Tibial artery (tissue), 4 donors: ENCODE data around the gene ARNT2.
"Not testable (repeated sequence)": the region's sequence is repeated elsewhere in the genome, so short reads cannot be mapped to it uniquely, and the experiment has no call there.

ENCODE experiments used
- DNase-seq, 2 donors: peaks; one replicate each; pipeline ENCODE4 v3.0.0-alpha.2; 2019
- H3K27ac ChIP-seq, 2 donors: fragments of 200-600 bp; sonication (generic) in 1 of 2; 1 replicate in 1 of 2; 2 replicates in 1 of 2; pipeline ENCODE4 v1.5.1; 2018 to 2019; ENCODE audit warnings: mild to moderate bottlenecking in 1 of 2
- H3K27me3 ChIP-seq, 2 donors: fragments of 200-600 bp; sonication (generic) in 1 of 2; one replicate each; pipeline versions ENCODE4 v1.5.1 to v1.6.0; 2016 to 2019
- H3K36me3 ChIP-seq, 3 donors: fragments of 200-600 bp; sonication (generic) in 2 of 3; one replicate each; pipeline ENCODE4 v1.5.1; 2016 to 2019; ENCODE audit warnings: mild to moderate bottlenecking in 2 of 3
- H3K4me1 ChIP-seq, 4 donors: fragments of 200-600 bp; sonication (generic) in 2 of 4; 1 replicate in 3 of 4; 2 replicates in 1 of 4; pipeline ENCODE4 v1.5.1; 2016 to 2019
- H3K4me3 ChIP-seq, 2 donors: fragments of 200-600 bp; sonication (generic) in 1 of 2; 1 replicate in 1 of 2; 2 replicates in 1 of 2; pipeline ENCODE4 v1.5.1; 2018 to 2019; ENCODE audit warnings: mild to moderate bottlenecking in 2 of 2
- H3K9me3 ChIP-seq, 3 donors: fragments of 200-600 bp; sonication (generic) in 1 of 3; one replicate each; pipeline ENCODE4 v1.5.1; 2016 to 2019
- CTCF ChIP-seq, 2 experiments: fragments of 200-600 bp in 1 of 2; fragments of 450-650 bp in 1 of 2; IDR thresholded peaks; one replicate each; pipeline ENCODE4 v1.5.1; 2017 to 2019; ENCODE audit warnings: antibody characterized with exemption in 2 of 2, mild to moderate bottlenecking in 1 of 2, moderate library complexity in 1 of 2
- intact Hi-C: fragments of 100-400 bp; cut with DNase I; formaldehyde crosslinking; loops from one replicate; pipeline ENCODE4 v1.15.0; 2023; ENCODE audit warnings: low total_unique reads

The ARNT2 gene

GRCh38 chr15:80507638-80508316 lies 103.6 kb downstream of the ARNT2 start:
- intact Hi-C loops, result no loop called here
- Histone ChIP-seq H3K4me3 (no peak overlapping the region), H3K36me3 (peaks cover 0 to 22% (median 5%) of the 10 kb centered on the region in 3 donors), H3K27me3 (no peaks in the 10 kb centered on the region), H3K9me3 (no peaks in the 10 kb centered on the region), H3K4me1 (peaks cover 0 to 8% (median 3%) of the 10 kb centered on the region in 4 donors), H3K27ac (no peak overlapping the region)
- no peak for DNase-seq
- TF ChIP-seq CTCF (IDR thresholded peaks at IDR 0.05), result no peak

DNA sequence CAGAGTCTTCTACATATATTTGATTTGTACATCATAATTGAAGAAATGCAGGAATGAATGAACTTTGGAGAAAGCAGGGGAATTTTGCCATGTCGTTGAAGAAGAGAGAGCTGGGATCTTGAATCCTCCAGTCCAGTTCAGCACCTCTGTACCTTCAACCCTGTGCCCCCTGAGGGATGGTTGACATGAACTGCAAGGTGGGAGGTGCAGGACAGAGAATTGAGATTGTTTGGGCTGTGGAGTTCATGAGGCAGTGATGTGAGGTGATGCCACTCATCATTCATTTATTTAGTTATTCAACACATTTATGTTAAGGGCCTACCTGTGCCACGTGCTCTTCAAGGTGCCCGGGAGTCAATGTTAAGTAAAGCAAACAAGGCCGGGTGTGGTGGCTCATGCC lies 104.6 kb downstream of the ARNT2 start:
- TF ChIP-seq CTCF (IDR thresholded peaks at IDR 0.05), result no peak
- H3K27me3 ChIP-seq, result no peaks in the 10 kb centered on the region

GRCh38 chr15:80509800-80510199 lies 105.6 kb downstream of the ARNT2 start:
- intact Hi-C loops, result no loop called here
- no peak for DNase-seq
- no peak for TF ChIP-seq CTCF (IDR thresholded peaks at IDR 0.05)
- no peaks in the 10 kb centered on the region for H3K27me3 ChIP-seq
- peaks cover 0 to 9% (median 8%) of the 10 kb centered on the region in 4 donors for H3K4me1 ChIP-seq
- no peak overlapping the region for H3K4me3 ChIP-seq
- no peak overlapping the region for H3K27ac ChIP-seq
- no peaks in the 10 kb centered on the region for H3K9me3 ChIP-seq
- H3K36me3 ChIP-seq, result peaks cover 5 to 13% (median 6%) of the 10 kb centered on the region in 3 donors

More for the DNA sequence above, 104.6 kb downstream of the ARNT2 start:
- H3K4me1 ChIP-seq, result peaks cover 0 to 8% (median 7%) of the 10 kb centered on the region in 4 donors
- H3K36me3 ChIP-seq, result peaks cover 0 to 15% (median 5%) of the 10 kb centered on the region in 3 donors
- no peaks in the 10 kb centered on the region for H3K9me3 ChIP-seq
- intact Hi-C loops, result no loop called here
- no peak for DNase-seq
- no peak overlapping the region for H3K4me3 ChIP-seq
- no peak overlapping the region for H3K27ac ChIP-seq

DNA sequence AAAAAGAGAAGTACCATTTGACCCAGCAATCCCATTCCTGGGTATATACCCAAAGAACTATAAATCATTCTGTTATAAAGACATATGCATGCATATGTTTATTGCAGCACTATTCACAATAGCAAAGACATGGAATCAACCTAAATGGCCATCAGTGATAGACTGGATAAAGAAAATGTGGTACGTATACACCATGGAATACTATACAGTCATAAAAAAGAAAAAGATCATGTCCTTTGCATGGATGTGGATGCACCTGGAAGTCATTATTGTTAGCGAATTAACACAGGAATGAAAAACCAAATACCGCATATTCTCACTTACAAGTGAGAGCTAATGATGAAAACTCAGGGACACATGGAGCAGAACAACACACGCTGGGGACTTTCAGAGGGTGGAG lies 106.8 kb downstream of the ARNT2 start:
- H3K4me1 ChIP-seq, H3K9me3 ChIP-seq, DNase-seq, H3K4me3 ChIP-seq, intact Hi-C loops, H3K27ac ChIP-seq, H3K27me3 ChIP-seq: not testable (repeated sequence)
- H3K36me3 ChIP-seq, result peaks cover 10 to 13% (median 11%) of the 10 kb centered on the region in 3 donors

- TF ChIP-seq CTCF (IDR thresholded peaks at IDR 0.05), result peak; percentile 8 to 26
- Histone ChIP-seq H3K4me3 (no peak overlapping the region), H3K36me3 (peaks cover 9 to 15% (median 12%) of the 10 kb centered on the region in 3 donors), H3K27ac (peak overlapping the region in 1 of 2 donors; percentile 48), H3K9me3 (peaks cover 0 to 12% (median 7%) of the 10 kb centered on the region in 3 donors), H3K27me3 (no peaks in the 10 kb centered on the region), H3K4me1 (peaks cover 0 to 9% (median 5%) of the 10 kb centered on the region in 4 donors)
- no peak for DNase-seq
- intact Hi-C loops, result no loop called here
These were observed 108.8 kb downstream of the ARNT2 start for GRCh38 chr15:80512726-80513660.
